HG03558 (cell line): ENCODE data around the gene ADAMTS12.

Experiments
- ATAC-seq: cut with Tn5 transposase; IDR thresholded peaks from one replicate; pipeline ENCODE4 v1.9.1; 2021; ENCODE audit warnings: moderate number of reproducible peaks; ENCODE audit not compliant: unreplicated experiment; ENCODE audit errors: extremely low read depth

The ADAMTS12 gene

GRCh38 chr5:33675958-33676464, 215.8 kb downstream of the ADAMTS12 start:
- ATAC-seq = peak; percentile 66

- no peak for ATAC-seq
These were observed 220.0 kb downstream of the ADAMTS12 start for GRCh38 chr5:33671700-33672291.

GRCh38 chr5:33662722-33663427, 228.9 kb downstream of the ADAMTS12 start:
- no peak for ATAC-seq

- no peak for ATAC-seq
These were observed 232.1 kb downstream of the ADAMTS12 start for GRCh38 chr5:33659526-33660169.

GRCh38 chr5:33657804-33658440, 233.9 kb downstream of the ADAMTS12 start:
- ATAC-seq = no peak

GRCh38 chr5:33657176-33657575, 234.6 kb downstream of the ADAMTS12 start:
- ATAC-seq = no peak

- no peak for ATAC-seq
These were observed 240.9 kb downstream of the ADAMTS12 start for GRCh38 chr5:33650911-33651310.

GRCh38 chr5:33649549-33650482, 242.0 kb downstream of the ADAMTS12 start:
- no peak for ATAC-seq

- ATAC-seq = no peak
These were observed 249.9 kb downstream of the ADAMTS12 start for GRCh38 chr5:33641744-33642505.

GRCh38 chr5:33639474-33639873, 252.3 kb downstream of the ADAMTS12 start:
- ATAC-seq = no peak

- no peak for ATAC-seq
These were observed 254.8 kb downstream of the ADAMTS12 start for GRCh38 chr5:33637011-33637410.

- ATAC-seq = no peak
These were observed 256.2 kb downstream of the ADAMTS12 start for GRCh38 chr5:33635582-33635981.

GRCh38 chr5:33633699-33634098, 258.1 kb downstream of the ADAMTS12 start:
- ATAC-seq = no peak

GRCh38 chr5:33631786-33632185, 260.0 kb downstream of the ADAMTS12 start:
- peak; percentile 79 for ATAC-seq

- no peak for ATAC-seq
These were observed 260.7 kb downstream of the ADAMTS12 start for GRCh38 chr5:33631139-33631538.

- no peak for ATAC-seq
These were observed 261.8 kb downstream of the ADAMTS12 start for GRCh38 chr5:33629999-33630398.

- no peak for ATAC-seq
These were observed 263.0 kb downstream of the ADAMTS12 start for GRCh38 chr5:33628796-33629195.

- ATAC-seq = no peak
These were observed 270.3 kb downstream of the ADAMTS12 start for GRCh38 chr5:33621514-33621913.

GRCh38 chr5:33614039-33614438, 277.8 kb downstream of the ADAMTS12 start:
- no peak for ATAC-seq
